Putamen (tissue), 1 donor: Measurements from ENCODE around the gene MICU1.
"Not testable (repeated sequence)": the region's sequence is repeated elsewhere in the genome, so short reads cannot be mapped to it uniquely, and the experiment has no call there.

Source experiments
- DNase-seq: peaks from one replicate; pipeline ENCODE4 v3.0.0-alpha.2; 2016; ENCODE audit warnings: low spot score

The MICU1 gene

DNA sequence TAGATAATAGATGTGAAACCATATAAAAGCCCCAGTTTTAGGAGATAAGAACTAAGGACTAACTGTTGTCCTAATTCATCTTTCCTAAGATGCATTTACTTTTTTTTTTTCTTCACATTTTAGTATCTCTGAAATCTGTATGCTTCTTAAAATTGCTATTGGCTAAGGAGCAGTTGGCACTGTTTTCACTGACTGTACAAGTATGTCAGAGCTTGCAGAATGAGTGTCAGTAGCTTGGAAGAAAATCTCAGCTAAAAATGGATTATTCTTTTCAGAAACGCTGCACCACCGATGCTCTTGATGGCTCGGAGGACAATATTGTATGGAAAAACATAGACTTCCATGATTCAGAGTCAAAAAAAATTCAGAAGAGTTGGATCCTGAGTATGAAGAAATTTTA, 180.0 kb downstream of the MICU1 start:
- peak; percentile 34 for DNase-seq

DNA sequence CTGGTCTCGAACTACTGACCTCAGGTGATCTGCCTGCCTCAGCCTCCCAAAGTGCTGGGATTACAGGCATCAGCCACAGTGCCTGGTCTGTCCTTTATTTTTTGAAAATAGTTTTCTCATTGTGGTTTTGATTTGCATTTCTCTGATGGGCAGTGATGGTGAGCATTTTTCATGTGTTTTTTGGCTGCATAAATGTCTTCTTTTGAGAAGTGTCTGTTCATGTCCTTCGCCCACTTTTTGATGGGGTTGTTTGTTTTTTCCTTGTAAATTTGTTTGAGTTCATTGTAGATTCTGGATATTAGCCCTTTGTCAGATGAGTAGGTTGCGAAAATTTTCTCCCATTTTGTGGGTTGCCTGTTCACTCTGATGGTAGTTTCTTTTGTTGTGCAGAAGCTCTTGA, 182.9 kb downstream of the MICU1 start:
- not testable (repeated sequence) for DNase-seq

DNA sequence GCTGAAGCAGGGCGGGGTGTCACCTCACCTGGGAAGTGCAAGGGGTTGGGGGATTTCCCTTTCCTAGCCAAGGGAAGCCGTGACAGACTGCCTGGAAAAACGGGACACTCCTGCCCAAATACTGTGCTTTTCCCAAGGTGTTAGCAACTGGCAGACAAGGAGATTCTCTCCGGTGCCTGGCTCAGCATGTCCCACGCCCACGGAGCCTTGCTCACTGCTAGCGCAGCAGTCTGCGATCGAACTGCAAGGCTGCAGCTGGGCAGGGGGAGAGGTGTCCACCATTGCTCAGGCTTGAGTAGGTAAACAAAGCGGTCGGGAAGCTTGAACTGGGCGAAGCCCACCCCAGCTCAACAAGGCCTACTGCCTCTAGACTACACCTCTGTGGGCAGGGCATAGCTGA, 190.3 kb downstream of the MICU1 start:
- DNase-seq = no peak

DNA sequence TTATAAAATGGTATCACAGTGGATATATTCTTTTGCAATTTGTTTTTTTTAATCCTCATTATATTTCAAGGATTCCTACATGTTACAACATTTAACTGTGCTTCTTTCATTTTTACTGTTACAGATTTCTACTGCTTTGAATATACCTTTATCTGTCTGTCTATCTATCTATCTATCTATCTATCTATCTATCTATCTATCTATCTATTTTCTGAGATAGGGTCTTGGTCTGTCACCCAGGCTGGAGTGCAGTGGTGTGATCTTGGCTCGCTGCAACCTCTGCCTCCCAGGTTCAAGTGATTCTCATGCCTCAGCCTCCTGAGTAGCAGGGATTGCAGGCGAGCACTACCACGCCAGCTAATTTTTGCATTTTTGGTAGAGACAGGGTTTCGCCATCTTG, 194.9 kb downstream of the MICU1 start:
- not testable (repeated sequence) for DNase-seq

DNA sequence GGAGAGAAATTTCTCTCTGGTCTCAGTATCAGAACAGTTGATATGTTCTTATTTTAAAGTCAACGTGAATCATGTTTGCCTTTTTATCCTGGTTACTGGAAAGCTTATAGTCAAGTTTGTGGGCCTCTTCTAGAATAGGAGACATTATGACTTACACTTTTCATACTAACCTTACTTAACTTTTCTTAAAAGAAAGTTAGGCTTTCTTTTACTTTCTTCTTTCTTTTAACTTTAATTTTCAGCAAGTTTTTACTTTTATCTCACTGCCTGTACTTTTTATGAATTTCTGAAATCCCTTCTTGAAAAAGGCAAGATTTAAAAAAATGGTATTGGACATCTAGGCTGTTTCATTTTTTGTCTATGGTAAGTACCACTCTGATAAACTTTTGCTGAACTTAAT, 195.9 kb downstream of the MICU1 start:
- no peak for DNase-seq

DNA sequence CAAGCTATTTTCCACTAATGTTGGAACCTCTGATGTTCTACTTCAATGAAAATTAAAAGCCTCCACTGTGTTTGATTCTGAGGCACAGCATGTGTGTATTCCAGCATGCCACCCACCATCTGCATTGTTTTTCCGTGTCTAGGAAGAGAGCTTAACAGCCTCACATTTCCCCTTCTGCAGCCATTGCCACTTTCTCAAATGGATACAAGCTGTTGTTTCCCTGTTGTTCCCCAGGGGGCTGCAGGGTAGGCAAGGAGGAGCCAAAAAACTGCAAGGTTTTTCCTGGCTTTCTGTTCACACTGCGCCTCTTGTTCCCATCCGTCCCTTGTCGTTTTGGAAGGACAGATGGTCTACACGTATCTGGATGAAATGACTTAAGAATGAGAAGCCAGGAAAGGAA, 198.9 kb downstream of the MICU1 start:
- no peak for DNase-seq

DNA sequence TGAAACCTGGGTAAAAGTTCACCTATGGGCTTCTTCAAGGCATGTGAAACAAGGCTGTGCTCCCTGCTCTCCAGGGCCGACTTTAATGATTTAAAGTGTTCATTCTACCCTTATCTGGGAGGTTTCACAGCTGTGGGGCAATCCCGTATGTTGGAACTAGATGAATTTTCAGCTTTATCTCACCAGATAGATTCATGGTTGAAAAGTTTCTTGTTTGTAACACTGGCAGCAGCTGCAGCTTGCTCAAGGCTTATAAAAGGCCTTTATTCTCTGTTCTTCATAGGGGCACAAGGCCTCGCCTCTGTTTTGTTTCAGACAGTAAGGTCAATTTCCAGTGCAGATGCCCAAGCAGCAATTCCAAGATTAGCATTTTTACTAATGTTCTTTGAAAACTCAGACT, 200.7 kb downstream of the MICU1 start:
- DNase-seq = peak; percentile 91

DNA sequence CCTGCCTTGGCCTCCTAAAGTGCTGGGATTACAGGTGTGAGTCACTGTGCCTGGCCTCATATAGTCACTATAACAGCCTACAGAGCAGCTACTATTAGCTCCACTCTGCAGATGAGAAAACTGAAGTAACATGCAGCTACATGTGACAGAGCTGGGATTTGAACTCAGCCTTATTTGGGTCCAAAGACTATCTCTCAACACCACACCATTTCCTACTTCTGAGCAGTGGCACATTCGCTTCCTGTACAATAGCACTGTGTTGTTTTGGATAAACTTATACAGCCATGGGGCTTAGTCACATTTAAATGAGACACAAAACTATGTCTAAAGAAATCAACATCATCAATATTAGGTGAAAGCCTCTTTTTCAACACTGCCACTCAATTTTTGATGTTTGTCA, 201.3 kb downstream of the MICU1 start:
- DNase-seq = no peak

DNA sequence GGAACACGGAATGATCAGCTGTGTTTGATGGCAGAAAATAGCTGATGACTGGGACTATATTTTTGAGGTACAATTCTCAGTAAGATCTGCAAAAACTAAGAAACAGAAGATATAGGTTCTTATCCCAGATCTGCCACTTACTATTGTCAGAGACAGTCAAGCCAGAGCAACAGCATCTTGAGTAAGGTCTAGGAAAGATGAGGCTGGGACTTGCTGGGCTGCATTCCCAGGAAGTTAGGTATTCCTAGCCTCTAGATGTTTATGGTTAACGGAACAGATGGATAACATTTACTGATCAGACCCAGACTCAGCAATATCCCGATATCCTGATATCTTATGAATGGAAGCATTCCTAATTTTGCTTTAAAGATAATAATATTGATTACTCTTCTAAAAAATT, 202.5 kb downstream of the MICU1 start:
- DNase-seq = no peak

DNA sequence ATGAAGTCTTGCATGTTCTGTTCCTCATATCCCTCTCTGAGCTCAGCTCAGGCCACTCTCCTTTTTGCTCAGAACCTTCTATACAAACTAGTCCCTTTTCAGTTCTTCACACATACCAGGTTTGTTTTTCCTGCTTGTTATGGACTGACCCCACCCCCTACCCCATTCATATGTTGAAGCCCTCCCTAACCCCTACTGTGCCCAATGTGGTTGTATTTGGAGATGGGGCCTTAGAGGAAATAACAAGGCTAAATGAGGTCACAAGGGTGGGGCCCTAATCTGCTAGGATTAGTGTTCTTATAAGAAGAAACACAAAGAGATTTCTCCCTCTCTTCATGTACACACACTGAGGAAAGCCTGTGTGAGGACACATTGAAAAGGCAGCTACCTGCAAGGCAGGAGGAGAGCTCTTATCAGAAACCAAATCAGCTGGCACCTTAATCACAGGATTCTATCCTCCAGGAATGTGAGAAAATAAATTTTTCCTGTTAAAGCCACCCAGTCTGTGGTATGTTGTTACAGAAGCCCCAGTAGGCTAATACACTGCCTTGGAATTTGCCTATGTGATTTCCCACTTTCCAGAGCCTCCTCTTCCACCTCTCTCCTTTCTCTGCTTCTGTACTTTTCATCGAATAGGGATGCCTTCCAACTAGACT, 203.9 kb downstream of the MICU1 start:
- no peak for DNase-seq

DNA sequence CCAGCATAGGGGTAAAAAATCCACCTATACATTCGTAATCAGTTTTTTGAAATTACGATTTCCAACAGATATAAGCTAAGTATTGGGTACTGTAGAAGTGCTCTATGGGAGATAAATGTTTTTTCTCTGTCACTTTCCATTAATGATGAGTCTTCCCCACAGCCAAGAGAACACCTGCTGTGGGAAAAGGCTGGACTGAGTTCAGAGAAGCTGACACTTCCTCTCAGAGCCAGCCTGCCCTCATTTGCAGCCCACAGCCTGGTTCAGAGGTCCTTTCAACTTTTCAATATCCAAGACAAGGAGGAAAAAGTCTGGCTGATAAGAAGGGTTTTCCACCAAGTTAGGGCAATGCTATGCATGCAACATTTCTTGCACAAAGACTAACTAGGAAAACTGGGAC, 206.6 kb downstream of the MICU1 start:
- DNase-seq = no peak

DNA sequence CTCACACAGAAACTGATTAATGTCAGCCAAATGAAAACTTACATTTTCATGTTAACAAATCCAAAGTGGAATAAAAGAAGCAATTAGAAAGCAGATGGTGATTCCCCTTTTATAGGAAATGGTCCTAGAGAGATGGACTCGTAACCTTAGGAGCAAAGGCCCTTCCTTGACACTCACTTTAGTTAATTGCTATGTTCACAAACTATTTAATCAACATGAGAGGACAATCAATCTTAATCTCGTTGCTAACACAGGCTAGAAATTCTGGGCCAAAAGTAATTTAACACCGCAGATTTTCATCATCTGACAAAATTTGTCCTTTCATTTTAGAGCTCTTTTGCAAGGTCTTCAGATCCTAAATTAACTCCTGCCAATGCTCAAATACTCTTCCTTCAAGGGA, 207.2 kb downstream of the MICU1 start:
- DNase-seq = no peak

DNA sequence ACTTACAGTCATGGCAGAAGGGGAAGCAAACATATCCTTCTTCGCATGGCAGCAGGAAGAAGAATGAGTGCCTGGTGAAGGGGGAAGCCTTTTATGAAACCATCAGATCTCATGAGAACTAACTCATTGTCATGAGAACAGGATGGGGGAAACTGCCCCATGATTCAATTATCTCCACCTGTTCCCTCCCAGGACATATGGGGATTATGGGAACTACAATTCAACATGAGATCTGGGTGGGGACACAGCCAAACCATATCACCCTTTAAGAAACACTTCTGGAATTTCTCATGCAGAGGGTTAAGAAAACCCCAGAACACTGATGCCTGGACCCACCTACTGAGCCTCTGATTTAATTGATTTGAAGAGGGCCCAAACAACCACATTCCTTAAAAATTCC, 207.9 kb downstream of the MICU1 start:
- DNase-seq = no peak

DNA sequence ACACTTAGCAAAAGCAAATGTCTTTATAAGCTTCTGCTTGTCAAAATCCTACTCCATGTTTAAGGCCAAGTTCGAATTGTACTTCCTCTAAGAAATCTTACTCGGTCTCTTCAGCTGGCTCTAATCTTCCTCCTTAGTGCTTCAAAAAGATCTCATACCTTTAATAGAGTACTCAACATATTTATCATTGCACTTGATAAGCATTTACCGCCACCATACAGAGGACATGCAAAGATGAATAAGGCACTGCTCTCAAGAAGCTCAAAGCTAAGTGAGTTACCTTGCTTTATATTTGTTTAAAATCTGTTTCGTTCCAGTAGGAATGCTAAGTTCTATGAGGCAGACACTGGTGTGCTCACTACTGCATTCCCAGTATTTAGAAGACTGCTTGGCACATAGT, 209.2 kb downstream of the MICU1 start:
- DNase-seq = no peak

DNA sequence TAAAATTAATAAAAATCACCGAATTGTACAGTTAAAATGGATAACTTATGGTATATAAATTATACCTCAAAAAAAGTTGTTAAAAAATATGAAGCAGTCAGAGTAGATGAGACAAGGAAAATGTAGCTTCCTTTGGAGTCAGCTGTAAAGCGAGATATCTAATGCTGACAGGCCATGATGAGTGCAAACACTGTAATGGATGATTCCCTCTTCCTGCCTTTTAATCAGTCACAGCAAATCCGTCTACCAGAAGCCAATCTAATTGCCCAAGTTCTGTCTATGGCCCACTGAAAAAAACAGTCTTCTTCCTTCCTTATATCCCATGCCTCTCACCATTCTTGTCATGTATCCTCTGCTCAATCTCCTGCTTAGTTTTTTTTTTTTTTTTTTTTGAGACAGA, 211.2 kb downstream of the MICU1 start:
- DNase-seq = no peak

DNA sequence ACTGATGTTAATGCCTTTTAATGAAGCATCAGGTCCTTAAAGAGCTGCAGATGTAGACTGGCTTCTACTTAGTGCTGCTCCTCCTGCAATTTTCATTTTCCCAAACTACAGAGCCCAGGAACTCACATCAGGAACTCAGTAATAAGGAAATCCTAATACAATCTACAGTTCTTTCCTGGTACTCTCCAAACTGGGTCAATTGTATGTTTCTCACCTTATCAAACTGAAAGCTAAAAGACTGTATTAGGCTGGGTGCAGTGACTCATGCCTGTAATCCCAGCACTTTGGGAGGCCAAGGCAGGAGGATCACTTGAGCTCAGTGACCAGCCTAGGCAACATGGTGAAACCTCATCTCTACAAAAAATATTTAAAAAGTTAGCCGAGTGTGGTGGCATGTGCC, 216.7 kb downstream of the MICU1 start:
- DNase-seq = no peak

DNA sequence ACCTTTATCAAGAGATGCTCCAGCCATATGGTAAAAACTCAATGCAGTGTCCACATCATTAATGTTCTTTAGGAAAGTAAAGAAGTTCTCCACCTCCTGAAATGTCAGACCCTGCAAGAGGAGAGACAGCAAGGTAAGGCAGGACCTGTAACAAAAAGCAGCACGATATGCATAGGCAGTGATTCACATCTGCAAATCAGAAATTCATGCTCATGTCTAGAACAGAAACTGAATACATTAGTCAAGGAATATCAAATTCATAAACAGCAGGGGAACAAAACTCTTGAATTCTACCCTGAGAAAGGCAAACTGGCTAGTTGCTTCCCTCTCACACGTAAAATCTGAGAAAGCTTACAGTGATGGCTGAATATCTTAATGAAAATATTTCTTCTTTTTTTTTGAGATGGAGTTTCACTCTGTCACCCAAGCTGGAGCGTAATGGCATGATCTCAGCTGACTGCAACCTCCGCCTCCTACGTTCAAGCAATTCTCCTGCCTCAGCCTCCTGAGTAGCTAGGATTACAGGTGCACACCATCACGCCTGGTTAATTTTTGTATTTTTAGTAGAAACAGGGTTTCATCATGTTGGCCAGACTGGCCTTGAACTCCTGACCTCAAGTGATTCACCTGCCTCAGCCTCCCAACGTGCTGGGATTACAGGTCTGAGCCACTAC, 217.8 kb downstream of the MICU1 start:
- no peak for DNase-seq

DNA sequence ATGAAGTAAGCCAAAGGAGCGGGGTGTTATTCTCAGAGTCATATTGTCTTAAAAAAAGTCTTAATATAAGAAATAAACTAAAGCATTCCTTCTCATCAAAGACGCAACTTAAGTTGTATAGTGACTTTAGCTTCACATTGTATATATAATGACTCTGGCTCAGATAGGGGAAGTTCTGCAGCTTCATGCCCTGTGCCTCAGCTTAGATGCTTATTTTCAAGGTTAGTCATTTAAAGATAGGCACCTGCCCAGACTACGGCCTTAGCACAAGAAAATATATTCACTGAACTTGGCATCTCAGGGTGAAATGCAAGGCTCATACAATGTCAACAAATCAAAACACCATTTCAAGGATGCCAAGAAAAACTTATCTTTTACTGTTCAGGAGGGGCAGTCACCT, 218.4 kb downstream of the MICU1 start:
- no peak for DNase-seq

DNA sequence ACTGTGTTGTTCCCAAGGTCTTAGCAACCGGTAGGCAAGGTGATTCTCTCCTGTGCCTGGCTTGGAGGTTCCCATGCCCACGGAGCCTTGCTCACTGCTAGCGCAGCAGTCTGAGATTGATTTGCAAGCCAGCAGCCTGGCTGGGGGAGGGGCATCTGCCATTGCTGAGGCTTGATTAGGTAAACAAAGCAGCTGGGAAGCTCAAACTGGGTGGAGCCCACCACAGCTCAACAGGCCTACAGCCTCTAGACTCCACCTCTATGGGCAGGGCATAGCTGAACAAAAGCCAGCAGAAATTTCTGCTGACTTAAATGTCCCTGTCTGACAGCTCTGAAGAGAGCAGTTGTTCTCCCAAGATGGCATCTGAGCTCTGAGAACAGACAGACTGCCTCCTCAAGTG, 230.3 kb downstream of the MICU1 start:
- not testable (repeated sequence) for DNase-seq

DNA sequence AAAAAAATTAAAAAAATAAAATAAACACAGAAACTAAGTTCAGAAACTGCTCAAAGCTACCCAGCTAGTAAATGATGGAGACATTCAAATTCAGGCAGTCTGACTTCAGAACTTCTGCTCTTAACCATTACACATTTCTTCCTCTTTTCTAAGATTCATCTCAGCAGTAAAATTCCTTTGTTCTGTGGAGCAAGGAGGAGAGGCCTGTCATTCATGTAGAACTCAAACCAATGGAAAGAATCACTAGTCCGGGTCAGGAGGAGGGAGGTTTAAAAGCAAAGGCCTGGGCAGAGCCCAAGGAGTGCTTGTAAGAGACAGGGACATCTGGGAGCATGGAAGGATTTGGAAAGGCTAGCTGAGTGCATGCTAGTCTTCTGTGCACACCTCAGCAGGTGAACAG, 233.3 kb downstream of the MICU1 start:
- no peak for DNase-seq

DNA sequence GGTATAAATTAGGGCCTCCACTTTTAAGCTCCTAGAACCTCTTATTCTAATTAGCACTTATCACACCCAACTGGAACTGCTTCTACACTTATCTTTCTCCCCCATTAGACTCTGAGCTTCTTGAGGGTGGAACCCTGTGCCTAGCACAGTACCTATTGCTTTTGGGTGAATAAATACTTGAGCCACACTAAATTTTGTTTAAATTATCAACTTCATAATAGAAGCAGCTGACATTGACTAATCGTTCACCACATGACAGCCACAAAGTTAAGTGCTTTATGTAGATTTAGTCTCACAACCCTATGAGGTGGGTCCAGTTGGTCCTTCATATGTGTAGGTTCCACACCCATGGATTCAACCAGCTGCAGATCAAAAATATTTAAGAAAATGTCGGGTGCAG, 235.1 kb downstream of the MICU1 start:
- DNase-seq = no peak

DNA sequence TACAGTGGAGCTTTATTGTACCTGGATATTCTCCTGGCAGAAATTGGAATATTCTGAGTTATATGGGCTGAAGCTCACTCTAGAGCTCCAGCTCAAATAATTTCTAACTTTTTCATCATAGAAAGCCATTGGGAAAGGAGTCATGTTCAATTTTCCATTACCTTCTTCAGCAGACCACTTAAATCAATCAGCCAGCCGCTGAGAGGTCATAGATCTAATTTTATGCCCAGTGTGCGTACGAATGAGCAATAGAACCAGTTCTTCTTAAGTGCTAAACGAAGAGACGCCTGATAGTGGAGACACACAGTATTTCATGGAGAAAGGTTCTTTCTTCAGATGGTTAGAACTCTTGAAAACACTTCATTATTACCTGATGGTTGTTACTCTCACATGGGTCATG, 236.2 kb downstream of the MICU1 start:
- DNase-seq = no peak

DNA sequence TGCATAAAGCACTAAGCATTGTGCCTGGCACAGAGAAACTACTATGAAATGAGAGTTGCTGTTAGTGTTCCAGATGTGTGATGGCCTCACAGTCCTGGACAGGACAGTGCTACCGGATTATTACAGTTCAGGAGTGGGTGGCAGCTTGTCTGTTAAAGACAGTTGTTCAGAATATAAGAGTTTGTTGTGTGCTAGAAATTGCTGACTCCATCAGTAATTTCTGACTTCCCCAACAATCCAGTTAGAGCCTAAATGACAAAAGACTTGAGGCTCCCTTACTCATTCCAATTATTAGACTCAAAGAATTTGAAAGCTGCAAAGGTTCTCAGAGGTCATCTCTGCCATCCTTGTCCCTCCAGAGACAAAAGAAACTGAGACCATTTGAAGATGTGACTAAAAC, 236.9 kb downstream of the MICU1 start:
- DNase-seq = no peak

DNA sequence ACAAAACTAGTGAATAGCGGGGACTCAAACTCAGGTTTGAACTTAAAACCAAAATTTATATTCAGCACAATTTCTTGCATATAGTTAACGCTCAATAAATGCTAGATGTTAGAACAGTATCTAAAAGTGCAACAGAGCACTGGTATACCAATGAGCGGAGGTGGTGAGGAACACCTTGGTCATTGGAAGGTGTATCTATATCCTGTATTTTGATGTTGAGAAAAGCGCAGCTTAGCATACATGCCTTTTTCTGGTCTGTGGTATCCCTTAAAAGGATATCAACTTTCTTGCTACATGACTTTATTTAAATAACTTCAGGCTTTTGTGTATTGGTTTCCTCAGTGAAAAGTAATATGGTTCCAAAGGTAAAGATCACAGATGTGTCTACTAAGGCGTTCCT, 237.8 kb downstream of the MICU1 start:
- no peak for DNase-seq
